K562 (cell line): Measurements from ENCODE around the gene CCR9. TPM values are rescaled to one million over a fixed set of nuclear protein-coding genes. Genes with fewer than 3 reads are reported as not detected.

Experiments used
- ATAC-seq: fragments of 200-7000 bp; cut with Tn5 transposase; 3 replicates; pipeline ENCODE4 v1.9.1; 2020; ENCODE audit warnings: moderate library complexity
- BruUV-seq: library from RNA; stranded (reverse); fragments of 400-500 nt; replicated peaks from 2 replicates; lab custom pipeline; 2021; lab: Mats Ljungman, UMichigan
- CTCF ChIA-PET: fragments of 300-600 bp; formaldehyde crosslinking; extraction: SDS; loops from one replicate; lab custom pipeline; 2021; ENCODE audit warnings: low intra/inter-chr PET ratio; lab: Yijun Ruan, JAX
- POLR2A ChIA-PET: fragments of 300-600, 350-650 bp; sonication (Branson Sonifier 250); formaldehyde crosslinking; extraction: SDS; loops from one replicate; lab custom pipeline; 2021; ENCODE audit warnings: antibody characterized with exemption, inconsistent platforms; lab: Yijun Ruan, JAX
- DNase-seq, 4 experiments: peaks; one replicate each; pipeline versions ENCODE4 v3.0.0 to v3.0.0-alpha.2; 2011 to 2018; ENCODE audit warnings: low spot score in 3 of 4, mixed read lengths in 3 of 4; ENCODE audit errors: extremely low read depth in 1 of 4
- FAIRE-seq: peaks from 2 replicates; lab custom pipeline; 2011; peaks lifted over from hg19 to GRCh38; lab: Jason Lieb, UNC
- H2AFZ ChIP-seq: 2 replicates; pipeline ENCODE4 v1.6.0; 2011; ENCODE audit warnings: low read depth, low read length, control low read depth, inconsistent platforms
- H3K27ac ChIP-seq: fragments of 200-600 bp; 3 replicates; pipeline ENCODE4 v1.8.0; 2011; ENCODE audit warnings: low read depth, mild to moderate bottlenecking, control low read depth, inconsistent platforms, low read length, moderate library complexity, mixed read lengths; ENCODE audit errors: extremely low read depth
- H3K27me3 ChIP-seq, 2 experiments: fragments of 300-600 bp in 1 of 2; 2 replicates in 1 of 2; 3 replicates in 1 of 2; pipeline versions ENCODE4 v1.6.0 to v1.8.0; 2011; ENCODE audit warnings: inconsistent platforms in 2 of 2, low read length in 2 of 2, mild to moderate bottlenecking in 1 of 2, mixed read lengths in 1 of 2, moderate library complexity in 1 of 2; ENCODE audit not compliant: control insufficient read depth in 2 of 2, insufficient read depth in 2 of 2
- H3K36me3 ChIP-seq: fragments of 300-600 bp; 3 replicates; pipeline ENCODE4 v1.8.0; 2011; ENCODE audit warnings: mild to moderate bottlenecking, low read length, inconsistent platforms; ENCODE audit not compliant: control insufficient read depth, insufficient read depth
- H3K4me1 ChIP-seq, 2 experiments: fragments of 200-600 bp in 1 of 2; replicated peaks in 1 of 2; 2 replicates in 1 of 2; 3 replicates in 1 of 2; pipeline versions ENCODE4 v1.5.1 to v1.8.0; 2011; ENCODE audit warnings: inconsistent platforms in 2 of 2, low read length in 2 of 2, mild to moderate bottlenecking in 1 of 2, mixed read lengths in 1 of 2, moderate library complexity in 1 of 2; ENCODE audit not compliant: control insufficient read depth in 2 of 2, insufficient read depth in 2 of 2
- H3K4me2 ChIP-seq: 2 replicates; pipeline ENCODE4 v1.6.1; 2011; ENCODE audit warnings: low read length, control low read depth, inconsistent platforms, mixed read lengths; ENCODE audit not compliant: insufficient read depth
- H3K4me3 ChIP-seq: fragments of 200-600 bp; sonication (generic), shearing (Covaris generic); 2 replicates; pipeline ENCODE4 v1.5.1; 2016; ENCODE audit warnings: control low read depth, inconsistent platforms
- H3K79me2 ChIP-seq: fragments of 200-600 bp; 3 replicates; pipeline ENCODE4 v1.8.0; 2011; ENCODE audit warnings: low read length, inconsistent platforms; ENCODE audit not compliant: control insufficient read depth, insufficient read depth
- H3K9ac ChIP-seq, 2 experiments: 2 replicates each; pipeline versions ENCODE4 v1.6.0 to v1.6.1; 2011; ENCODE audit warnings: low read depth in 2 of 2, low read length in 2 of 2, control low read depth in 1 of 2, inconsistent platforms in 1 of 2, mild to moderate bottlenecking in 1 of 2, mixed read lengths in 1 of 2; ENCODE audit not compliant: insufficient read depth in 1 of 2
- H3K9me1 ChIP-seq: one replicate; pipeline ENCODE4 v1.6.0; 2011; ENCODE audit warnings: inconsistent platforms, mild to moderate bottlenecking, low read length, moderate library complexity; ENCODE audit not compliant: control insufficient read depth, insufficient read depth
- H3K9me3 ChIP-seq: replicated peaks from 2 replicates; pipeline ENCODE4 v1.5.1; 2011; ENCODE audit warnings: low read depth, low read length, inconsistent platforms; ENCODE audit not compliant: control insufficient read depth, insufficient read depth
- H4K20me1 ChIP-seq: replicated peaks from 2 replicates; pipeline ENCODE4 v1.6.1; 2011; ENCODE audit warnings: low read length, inconsistent platforms, mixed read lengths; ENCODE audit not compliant: control insufficient read depth, insufficient read depth
- CREM ChIP-seq: IDR thresholded peaks from 2 replicates; pipeline ENCODE4 v1.6.1; 2014; ENCODE audit warnings: antibody characterized with exemption, low read depth
- RAD21 ChIP-seq, 2 experiments: fragments of 250-450 bp in 1 of 2; fragments of 450-650 bp in 1 of 2; sonication (Bioruptor Pico) in 1 of 2; formaldehyde crosslinking in 1 of 2; IDR thresholded peaks in 1 of 2; conservative IDR thresholded peaks in 1 of 2; 2 replicates each; pipeline versions ENCODE4 v1.4.0 to v1.8.0; 2020 to 2022; ENCODE audit warnings: mild to moderate bottlenecking in 2 of 2, moderate library complexity in 1 of 2
- TCF3 ChIP-seq: sonication (generic); formaldehyde crosslinking; IDR thresholded peaks from 2 replicates; pipeline ENCODE4 v1.4.0; 2020; ENCODE audit warnings: mild to moderate bottlenecking, missing genetic modification reagents
- WGBS: fragments of 100-300 bp; shearing (Covaris generic); methylation state at CpG from one replicate; pipeline ENCODE4 v1.1.6; 2016; ENCODE audit warnings: low coverage, mixed read lengths; ENCODE audit not compliant: insufficient coverage; ENCODE audit errors: missing lambda C conversion rate; 5-methylcytosine and 5-hydroxymethylcytosine counted together
- in situ Hi-C: fragments of 300-500 bp; cut with MboI; formaldehyde crosslinking; loops from 4 replicates; pipeline ENCODE4 v1.15.0; 2018; ENCODE audit warnings: inconsistent platforms, mixed read lengths
- intact Hi-C: fragments of 100-400 bp; cut with micrococcal nuclease; formaldehyde crosslinking; loops from 2 replicates; pipeline ENCODE4 v1.14.2; 2022
- polyA plus RNA-seq, 8 experiments: library from polyadenylated mRNA; depleted of rRNA in 4 of 8; stranded (reverse) in 5 of 8; unstranded in 3 of 8; fragments of >200 nt; fragmentation: Nextera tagmentation in 2 of 8; fragmentation: Illumina TruSeq in 1 of 8; extraction: Ambion mirVana in 2 of 8; extraction: Trizol in 1 of 8; gene quantifications; 2 replicates each; pipeline versions ENCODE4 v1.2.1 to v1.2.3, GENCODE V29; 2011 to 2014; ENCODE audit warnings: inconsistent platforms in 1 of 8, missing spikeins in 1 of 8
- total RNA-seq, 7 experiments: library from RNA; depleted of rRNA in 6 of 7; stranded (reverse); fragments of >200 nt in 6 of 7; fragmentation: Illumina TruSeq in 2 of 7; extraction: Trizol in 2 of 7; gene quantifications; 2 replicates each; pipeline versions ENCODE4 v1.2.1 to v1.2.3, GENCODE V29; 2011 to 2021; ENCODE audit warnings: low replicate concordance in 1 of 7
- TF ChIP-seq, protein P1 (sequence below): IDR thresholded peaks from 2 replicates; pipeline ENCODE4 v1.6.1; 2016; ENCODE audit warnings: missing genetic modification characterization, missing compliant biosample characterization
- TF ChIP-seq, protein P2 (sequence below): sonication (generic); formaldehyde crosslinking; IDR thresholded peaks from 2 replicates; pipeline ENCODE4 v1.4.0; 2020; ENCODE audit warnings: mild to moderate bottlenecking, missing genetic modification reagents
- TF ChIP-seq, protein P3 (sequence below), 3 experiments: IDR thresholded peaks in 2 of 3; conservative IDR thresholded peaks in 1 of 3; 2 replicates each; pipeline ENCODE4 v1.5.1; 2011 to 2012; ENCODE audit warnings: low read length in 3 of 3, mild to moderate bottlenecking in 3 of 3, control low read depth in 2 of 3, improper control_type of control experiment in 1 of 3, inconsistent platforms in 1 of 3, low read depth in 1 of 3, mixed read lengths in 1 of 3, moderate library complexity in 1 of 3; ENCODE audit not compliant: insufficient read depth in 2 of 3

CCR9 gene
- total and polyA plus RNA-seq, 9 of the 15 experiments (the other 6 are each of a cell fraction or from before 2014, with no cell fraction given), result not detected

DNA sequence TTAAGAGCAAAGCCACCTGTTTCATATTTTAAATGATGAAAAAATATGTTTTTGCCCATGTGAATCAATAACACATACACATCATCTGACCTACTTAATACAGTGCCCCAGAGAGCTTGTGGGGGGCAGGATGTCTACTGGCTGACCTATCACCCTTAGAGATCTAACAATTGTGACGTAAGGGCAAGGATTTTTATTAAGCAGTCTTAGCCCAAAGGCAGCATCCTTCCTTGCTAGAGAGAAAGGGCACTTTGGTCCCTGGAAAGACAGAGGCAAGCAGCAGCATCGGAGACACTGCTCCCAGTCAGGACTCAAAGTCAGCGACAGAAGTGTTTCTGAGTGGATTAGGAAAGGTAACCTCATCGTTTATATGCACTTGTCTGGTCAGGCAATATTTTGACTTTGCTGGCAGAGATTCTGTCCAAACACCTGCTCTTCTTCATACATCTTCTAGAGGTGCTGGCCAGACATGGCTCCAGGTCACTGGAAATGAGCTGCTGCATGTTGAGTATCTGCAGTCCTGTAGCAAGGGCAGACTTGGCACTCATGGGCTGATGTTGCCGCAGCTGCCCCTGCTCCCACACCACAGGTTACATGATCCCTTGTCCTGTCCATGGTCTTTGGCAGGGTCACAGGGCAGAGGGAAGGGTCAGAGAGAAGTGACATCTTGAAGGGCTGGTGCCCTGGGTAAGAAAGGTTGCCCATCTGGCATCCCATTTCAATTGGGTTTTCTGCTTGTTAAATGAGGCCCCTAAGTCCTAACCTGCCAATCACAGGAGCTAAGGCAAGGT lies 58.7 kb downstream of the CCR9 start (continued):
- TF ChIP-seq, protein P1, sequence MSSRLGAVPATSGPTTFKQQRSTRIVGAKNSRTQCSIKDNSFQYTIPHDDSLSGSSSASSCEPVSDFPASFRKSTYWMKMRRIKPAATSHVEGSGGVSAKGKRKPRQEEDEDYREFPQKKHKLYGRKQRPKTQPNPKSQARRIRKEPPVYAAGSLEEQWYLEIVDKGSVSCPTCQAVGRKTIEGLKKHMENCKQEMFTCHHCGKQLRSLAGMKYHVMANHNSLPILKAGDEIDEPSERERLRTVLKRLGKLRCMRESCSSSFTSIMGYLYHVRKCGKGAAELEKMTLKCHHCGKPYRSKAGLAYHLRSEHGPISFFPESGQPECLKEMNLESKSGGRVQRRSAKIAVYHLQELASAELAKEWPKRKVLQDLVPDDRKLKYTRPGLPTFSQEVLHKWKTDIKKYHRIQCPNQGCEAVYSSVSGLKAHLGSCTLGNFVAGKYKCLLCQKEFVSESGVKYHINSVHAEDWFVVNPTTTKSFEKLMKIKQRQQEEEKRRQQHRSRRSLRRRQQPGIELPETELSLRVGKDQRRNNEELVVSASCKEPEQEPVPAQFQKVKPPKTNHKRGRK (tag), result no peak
- no peak for TF ChIP-seq TCF3 (CRISPR knock-in tag)
- TF ChIP-seq, protein P2, sequence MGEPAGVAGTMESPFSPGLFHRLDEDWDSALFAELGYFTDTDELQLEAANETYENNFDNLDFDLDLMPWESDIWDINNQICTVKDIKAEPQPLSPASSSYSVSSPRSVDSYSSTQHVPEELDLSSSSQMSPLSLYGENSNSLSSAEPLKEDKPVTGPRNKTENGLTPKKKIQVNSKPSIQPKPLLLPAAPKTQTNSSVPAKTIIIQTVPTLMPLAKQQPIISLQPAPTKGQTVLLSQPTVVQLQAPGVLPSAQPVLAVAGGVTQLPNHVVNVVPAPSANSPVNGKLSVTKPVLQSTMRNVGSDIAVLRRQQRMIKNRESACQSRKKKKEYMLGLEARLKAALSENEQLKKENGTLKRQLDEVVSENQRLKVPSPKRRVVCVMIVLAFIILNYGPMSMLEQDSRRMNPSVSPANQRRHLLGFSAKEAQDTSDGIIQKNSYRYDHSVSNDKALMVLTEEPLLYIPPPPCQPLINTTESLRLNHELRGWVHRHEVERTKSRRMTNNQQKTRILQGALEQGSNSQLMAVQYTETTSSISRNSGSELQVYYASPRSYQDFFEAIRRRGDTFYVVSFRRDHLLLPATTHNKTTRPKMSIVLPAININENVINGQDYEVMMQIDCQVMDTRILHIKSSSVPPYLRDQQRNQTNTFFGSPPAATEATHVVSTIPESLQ (CRISPR knock-in tag), result no peak

DNA sequence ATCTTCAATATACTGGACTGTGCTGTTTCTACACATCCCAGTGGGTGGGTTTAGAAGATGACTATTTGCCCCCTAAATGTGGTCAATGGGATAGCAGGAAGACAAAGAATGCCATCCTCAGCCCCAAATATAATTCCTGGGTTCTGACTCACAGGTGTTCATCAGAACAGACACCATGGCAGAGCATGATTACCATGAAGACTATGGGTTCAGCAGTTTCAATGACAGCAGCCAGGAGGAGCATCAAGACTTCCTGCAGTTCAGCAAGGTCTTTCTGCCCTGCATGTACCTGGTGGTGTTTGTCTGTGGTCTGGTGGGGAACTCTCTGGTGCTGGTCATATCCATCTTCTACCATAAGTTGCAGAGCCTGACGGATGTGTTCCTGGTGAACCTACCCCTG lies 60.0 kb downstream of the CCR9 start:
- intact Hi-C loops (no loop called here), in situ Hi-C loops (no loop called here)
- no peak overlapping the region for H3K4me3 ChIP-seq
- BruUV-seq, result no TSS peak
- CTCF ChIA-PET, result interaction anchor here (1.6 kb wide), 1 partner anchor 133 kb away, joined by 4 read pairs; no protein-coding TSS in a partner anchor
- no peak overlapping the region for H3K9ac ChIP-seq
- FAIRE-seq, result no peak
- H3K27ac ChIP-seq, result no peak overlapping the region
- H3K9me1 ChIP-seq, result peaks cover 3% of the 10 kb centered on the region
- WGBS, result 91% methylated on average over 1 of the region's 1 CpG
- DNase-seq, result no peak
- no peaks in the 10 kb centered on the region for H3K9me3 ChIP-seq
- peaks cover 52% of the 10 kb centered on the region; the same call in 2 of the 3 replicates for H3K36me3 ChIP-seq
- H3K4me1 ChIP-seq, result no peaks in the 10 kb centered on the region
- no peak overlapping the region for H3K4me2 ChIP-seq
- no peak for ATAC-seq
- H3K27me3 ChIP-seq, result no peaks in the 10 kb centered on the region
- H4K20me1 ChIP-seq, result 0 out of 2 replicates have a peak, but pooled peaks cover 10% of the 10 kb centered on the region
- H3K79me2 ChIP-seq, result no peaks in the 10 kb centered on the region
- TF ChIP-seq, protein P3, sequence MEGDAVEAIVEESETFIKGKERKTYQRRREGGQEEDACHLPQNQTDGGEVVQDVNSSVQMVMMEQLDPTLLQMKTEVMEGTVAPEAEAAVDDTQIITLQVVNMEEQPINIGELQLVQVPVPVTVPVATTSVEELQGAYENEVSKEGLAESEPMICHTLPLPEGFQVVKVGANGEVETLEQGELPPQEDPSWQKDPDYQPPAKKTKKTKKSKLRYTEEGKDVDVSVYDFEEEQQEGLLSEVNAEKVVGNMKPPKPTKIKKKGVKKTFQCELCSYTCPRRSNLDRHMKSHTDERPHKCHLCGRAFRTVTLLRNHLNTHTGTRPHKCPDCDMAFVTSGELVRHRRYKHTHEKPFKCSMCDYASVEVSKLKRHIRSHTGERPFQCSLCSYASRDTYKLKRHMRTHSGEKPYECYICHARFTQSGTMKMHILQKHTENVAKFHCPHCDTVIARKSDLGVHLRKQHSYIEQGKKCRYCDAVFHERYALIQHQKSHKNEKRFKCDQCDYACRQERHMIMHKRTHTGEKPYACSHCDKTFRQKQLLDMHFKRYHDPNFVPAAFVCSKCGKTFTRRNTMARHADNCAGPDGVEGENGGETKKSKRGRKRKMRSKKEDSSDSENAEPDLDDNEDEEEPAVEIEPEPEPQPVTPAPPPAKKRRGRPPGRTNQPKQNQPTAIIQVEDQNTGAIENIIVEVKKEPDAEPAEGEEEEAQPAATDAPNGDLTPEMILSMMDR (IDR thresholded peaks at IDR 0.05 in 2 of 3, conservative IDR thresholded peaks at IDR 0.05 in 1 of 3; ENCODE audit: insufficient read depth in 2 of 3, low read depth in 1 of 3, low read length in 3 of 3), result peak in 2 of 3 experiments; percentile 10 to 24; a peak in 1 of 6 replicates
- TF ChIP-seq RAD21 (CRISPR knock-in tag; conservative IDR thresholded peaks at IDR 0.05 in 1 of 2, IDR thresholded peaks at IDR 0.05 in 1 of 2), result peak in 1 of 2 experiments; percentile 20; a peak in 1 of 4 replicates
- TF ChIP-seq CREM, result no peak
- POLR2A ChIA-PET, result interaction anchor here (0.8 kb wide), 1 partner anchor 13 kb away, joined by 4 read pairs; no protein-coding TSS in a partner anchor
- no peak overlapping the region for H2AFZ ChIP-seq
